SH-SY5Y (cell line): Measurements from ENCODE around the gene SYNGR1.

Source experiments
- GATA2 ChIP-seq: IDR thresholded peaks from 2 replicates; pipeline ENCODE4 v1.6.1; 2011; ENCODE audit warnings: mild to moderate bottlenecking, low read depth, low read length
- GATA3 ChIP-seq: IDR thresholded peaks from 2 replicates; pipeline ENCODE4 v1.6.1; 2011; ENCODE audit warnings: low read depth, mild to moderate bottlenecking, low read length, moderate library complexity

DNA sequence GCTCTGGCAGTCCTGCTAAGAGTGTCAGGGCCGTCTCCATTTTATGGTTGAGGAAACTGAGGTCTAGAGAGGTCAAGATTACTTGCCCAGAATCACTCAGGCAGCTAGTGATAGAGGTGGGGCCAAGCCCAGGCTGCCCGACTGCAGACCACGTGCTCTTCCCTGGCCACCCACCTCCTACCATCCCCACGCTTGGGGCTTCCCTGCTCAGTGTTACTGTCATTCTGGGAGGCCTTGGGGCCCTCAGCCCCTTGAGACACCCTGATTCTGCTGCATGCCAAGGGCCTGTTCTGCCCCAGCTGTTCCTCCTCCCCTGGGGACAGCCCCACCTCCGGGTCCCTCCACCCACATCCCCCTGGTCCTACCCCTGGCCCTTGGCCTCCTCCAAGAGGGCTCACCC is 32.6 kb downstream of the SYNGR1 start:
- TF ChIP-seq GATA2 (no peak), GATA3 (no peak)
